HCT116 (cell line): ENCODE measurements around the gene STARD8. TPM values are rescaled to one million over a fixed set of nuclear protein-coding genes. Genes with fewer than 3 reads are reported as not detected.

Experiments
- ATAC-seq: fragments of 200-7000 bp; cut with Tn5 transposase; 2 replicates; pipeline ENCODE4 v1.9.1; 2020; ENCODE audit warnings: mild to moderate bottlenecking, moderate library complexity
- BruUV-seq: library from RNA; stranded (reverse); fragments of 400-500 nt; replicated peaks from 2 replicates; lab custom pipeline; 2021; lab: Mats Ljungman, UMichigan
- CTCF ChIA-PET: fragments of 300-600 bp; sonication (Branson Sonifier 250); formaldehyde crosslinking; loops from one replicate; lab custom pipeline; 2021; ENCODE audit warnings: antibody characterized with exemption; lab: Charles Lee
- POLR2A ChIA-PET: fragments of 300-600, 350-600 bp; sonication (Branson Sonifier 250); formaldehyde crosslinking; loops from one replicate; lab custom pipeline; 2021; ENCODE audit warnings: antibody characterized with exemption; lab: Charles Lee
- RAD21 ChIA-PET, 2 experiments: fragments of 300-600 bp; sonication (Branson Sonifier 250); formaldehyde crosslinking; loops; one replicate each; lab custom pipeline; 2023; ENCODE audit warnings: low total read pairs in 2 of 2; ENCODE audit not compliant: uncharacterized antibody in 2 of 2, unreplicated experiment in 2 of 2, low non-redundant PET in 1 of 2; lab: Charles Lee
- DNase-seq: peaks from one replicate; pipeline ENCODE4 v3.0.0-alpha.2; 2010; ENCODE audit warnings: low read depth, low spot score
- H2AFZ ChIP-seq: fragments of 200-600 bp; shearing (Covaris generic), sonication (generic); 2 replicates; pipeline ENCODE4 v1.6.1; 2017; ENCODE audit warnings: low read depth, mixed run types, mixed read lengths, antibody characterized with exemption, low read length; ENCODE audit not compliant: poor library complexity, severe bottlenecking
- H3K27ac ChIP-seq: 2 replicates; pipeline ENCODE4 v1.5.1; 2012; ENCODE audit warnings: low read depth, low read length
- H3K27me3 ChIP-seq: fragments of 200-600 bp; sonication (generic); 2 replicates; pipeline ENCODE4 v1.6.1; 2016; ENCODE audit warnings: mixed run types, low read length, mixed read lengths; ENCODE audit not compliant: insufficient read depth
- H3K36me3 ChIP-seq, 2 experiments: fragments of 200-500 bp in 1 of 2; fragments of 200-600 bp in 1 of 2; sonication (Bioruptor generic) in 1 of 2; sonication (generic) in 1 of 2; 2 replicates each; pipeline versions ENCODE4 v1.5.1 to v1.6.1; 2014 to 2016; ENCODE audit warnings: low read length in 2 of 2, inconsistent platforms in 1 of 2, mixed read lengths in 1 of 2, mixed run types in 1 of 2; ENCODE audit not compliant: insufficient read depth in 2 of 2, control insufficient read depth in 1 of 2
- H3K4me1 ChIP-seq, 2 experiments: fragments of 200-600 bp in 1 of 2; sonication (generic) in 1 of 2; 2 replicates each; pipeline versions ENCODE4 v1.5.1 to v1.6.1; 2012 to 2017; ENCODE audit warnings: low read length in 2 of 2, inconsistent platforms in 1 of 2, mild to moderate bottlenecking in 1 of 2, mixed read lengths in 1 of 2, mixed run types in 1 of 2, moderate library complexity in 1 of 2; ENCODE audit not compliant: insufficient read depth in 2 of 2, control insufficient read depth in 1 of 2
- H3K4me2 ChIP-seq: fragments of 200-600 bp; sonication (generic); 2 replicates; pipeline ENCODE4 v1.6.1; 2017; ENCODE audit warnings: mixed run types, low read length, mixed read lengths
- H3K4me3 ChIP-seq, 2 experiments: fragments of 200-600 bp in 1 of 2; sonication (generic) in 1 of 2; replicated peaks in 1 of 2; 2 replicates each; pipeline ENCODE4 v1.5.1; 2011 to 2016; ENCODE audit warnings: low read length in 2 of 2, control low read depth in 1 of 2, low read depth in 1 of 2, mild to moderate bottlenecking in 1 of 2, mixed read lengths in 1 of 2, mixed run types in 1 of 2
- H3K79me2 ChIP-seq: fragments of 200-600 bp; sonication (generic); 2 replicates; pipeline ENCODE4 v1.6.1; 2017; ENCODE audit warnings: mild to moderate bottlenecking, mixed run types, low read length, moderate library complexity, mixed read lengths; ENCODE audit not compliant: insufficient read depth
- H3K9ac ChIP-seq: fragments of 200-600 bp; sonication (generic); 2 replicates; pipeline ENCODE4 v1.6.1; 2016; ENCODE audit warnings: low read length, mixed read lengths
- H3K9me2 ChIP-seq: fragments of 200-600 bp; sonication (generic), shearing (Covaris generic); 2 replicates; pipeline ENCODE4 v1.6.1; 2017; ENCODE audit warnings: mixed run types, mild to moderate bottlenecking, moderate library complexity; ENCODE audit not compliant: insufficient read depth
- H3K9me3 ChIP-seq, 2 experiments: fragments of 200-500 bp in 1 of 2; fragments of 200-600 bp in 1 of 2; sonication (Bioruptor generic) in 1 of 2; sonication (generic) in 1 of 2; 2 replicates each; pipeline ENCODE4 v1.6.1; 2014 to 2017; ENCODE audit warnings: low read length in 2 of 2, mixed read lengths in 2 of 2, inconsistent platforms in 1 of 2, low read depth in 1 of 2, mild to moderate bottlenecking in 1 of 2, mixed run types in 1 of 2, moderate library complexity in 1 of 2; ENCODE audit not compliant: control insufficient read depth in 1 of 2, insufficient read depth in 1 of 2
- H4K20me1 ChIP-seq: fragments of 200-600 bp; sonication (generic), shearing (Covaris generic); 2 replicates; pipeline ENCODE4 v1.6.1; 2017; ENCODE audit warnings: mixed run types, mild to moderate bottlenecking, moderate library complexity; ENCODE audit not compliant: insufficient read depth
- CBX3 ChIP-seq: IDR thresholded peaks from 2 replicates; pipeline ENCODE4 v1.6.1; 2012; ENCODE audit warnings: low read depth
- CTCF ChIP-seq, 3 experiments: fragments of 200-600 bp in 1 of 3; sonication (generic) in 1 of 3; IDR thresholded peaks in 2 of 3; conservative IDR thresholded peaks in 1 of 3; 2 replicates each; pipeline ENCODE4 v1.5.1; 2012 to 2017; ENCODE audit warnings: low read depth in 2 of 3, low read length in 2 of 3, antibody characterized with exemption in 1 of 3, borderline replicate concordance in 1 of 3, control low read depth in 1 of 3, mild to moderate bottlenecking in 1 of 3, mixed read lengths in 1 of 3, mixed run types in 1 of 3, moderate library complexity in 1 of 3; ENCODE audit not compliant: insufficient read depth in 1 of 3
- JUND ChIP-seq: IDR thresholded peaks from 2 replicates; pipeline ENCODE4 v1.6.1; 2012
- POLR2A ChIP-seq: IDR thresholded peaks from 2 replicates; pipeline ENCODE4 v1.7.0; 2011; ENCODE audit warnings: borderline replicate concordance; ENCODE audit not compliant: insufficient read depth, insufficient read length; ENCODE audit errors: extremely low read depth
- POLR2AphosphoS5 ChIP-seq: IDR thresholded peaks from 2 replicates; pipeline ENCODE4 v1.6.1; 2011; ENCODE audit warnings: mild to moderate bottlenecking, low read depth, low read length, moderate library complexity
- RAD21 ChIP-seq: IDR thresholded peaks from 2 replicates; pipeline ENCODE4 v1.6.1; 2012; ENCODE audit warnings: low read depth, mild to moderate bottlenecking
- REST ChIP-seq: IDR thresholded peaks from 2 replicates; pipeline ENCODE4 v1.6.1; 2012; ENCODE audit warnings: low read depth
- YY1 ChIP-seq: IDR thresholded peaks from 2 replicates; pipeline ENCODE4 v1.6.1; 2011; ENCODE audit warnings: low read length, low read depth, moderate library complexity, mild to moderate bottlenecking; ENCODE audit not compliant: insufficient replicate concordance; ENCODE audit errors: extremely low read depth
- ZFX ChIP-seq: fragments of 450-650 bp; IDR thresholded peaks from 2 replicates; pipeline ENCODE4 v1.6.1; 2017
- ZNF274 ChIP-seq: fragments of 200-500 bp; sonication (Bioruptor generic); IDR thresholded peaks from 2 replicates; pipeline ENCODE4 v1.6.1; 2014; ENCODE audit warnings: mild to moderate bottlenecking, low read depth, low read length, inconsistent platforms
- intact Hi-C: fragments of 100-400 bp; cut with micrococcal nuclease; formaldehyde crosslinking; loops from 2 replicates; pipeline ENCODE4 v1.10.0; 2022
- total RNA-seq: library from RNA; stranded (reverse); gene quantifications from one replicate; pipeline ENCODE4 v1.2.1, GENCODE V29; 2021; ENCODE audit not compliant: unreplicated experiment
- TF ChIP-seq, protein P1 (sequence below): IDR thresholded peaks from 2 replicates; pipeline ENCODE4 v1.6.1; 2011; ENCODE audit warnings: mild to moderate bottlenecking, low read length, moderate library complexity; ENCODE audit not compliant: insufficient replicate concordance; ENCODE audit errors: extremely low read depth

STARD8 gene
- total RNA-seq, 1 experiment from 2014 or later = 5.4 TPM

DNA sequence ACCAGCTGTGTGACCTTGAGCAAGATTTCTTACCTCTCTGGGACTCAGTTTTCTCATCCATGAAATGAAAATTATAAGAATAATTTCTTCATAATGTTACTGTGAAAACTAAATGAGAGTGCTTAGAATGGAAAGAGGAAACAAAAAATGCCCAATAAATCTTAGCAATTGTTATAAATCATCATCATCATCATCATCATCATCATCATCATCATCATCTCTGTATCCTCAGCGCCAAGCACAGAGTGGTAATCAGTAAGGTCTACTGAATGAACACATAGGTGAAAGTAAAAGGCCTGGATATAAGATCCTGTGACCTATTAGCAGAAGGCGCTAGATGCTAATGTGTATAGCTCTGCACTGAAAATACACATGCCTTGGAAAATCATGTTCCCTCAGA is 6.8 kb upstream of the STARD8 start:
- no peak for TF ChIP-seq YY1
- TF ChIP-seq POLR2A = no peak
- TF ChIP-seq POLR2AphosphoS5 = no peak
- TF ChIP-seq, protein P1, sequence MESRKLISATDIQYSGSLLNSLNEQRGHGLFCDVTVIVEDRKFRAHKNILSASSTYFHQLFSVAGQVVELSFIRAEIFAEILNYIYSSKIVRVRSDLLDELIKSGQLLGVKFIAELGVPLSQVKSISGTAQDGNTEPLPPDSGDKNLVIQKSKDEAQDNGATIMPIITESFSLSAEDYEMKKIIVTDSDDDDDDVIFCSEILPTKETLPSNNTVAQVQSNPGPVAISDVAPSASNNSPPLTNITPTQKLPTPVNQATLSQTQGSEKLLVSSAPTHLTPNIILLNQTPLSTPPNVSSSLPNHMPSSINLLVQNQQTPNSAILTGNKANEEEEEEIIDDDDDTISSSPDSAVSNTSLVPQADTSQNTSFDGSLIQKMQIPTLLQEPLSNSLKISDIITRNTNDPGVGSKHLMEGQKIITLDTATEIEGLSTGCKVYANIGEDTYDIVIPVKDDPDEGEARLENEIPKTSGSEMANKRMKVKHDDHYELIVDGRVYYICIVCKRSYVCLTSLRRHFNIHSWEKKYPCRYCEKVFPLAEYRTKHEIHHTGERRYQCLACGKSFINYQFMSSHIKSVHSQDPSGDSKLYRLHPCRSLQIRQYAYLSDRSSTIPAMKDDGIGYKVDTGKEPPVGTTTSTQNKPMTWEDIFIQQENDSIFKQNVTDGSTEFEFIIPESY = no peak
- no peak for TF ChIP-seq ZNF274
- TF ChIP-seq RAD21 = no peak
- no peak for TF ChIP-seq CBX3
- TF ChIP-seq CTCF (IDR thresholded peaks at IDR 0.05 in 2 of 3, conservative IDR thresholded peaks at IDR 0.05 in 1 of 3; ENCODE audit: borderline replicate concordance in 1 of 3, insufficient read depth in 1 of 3, low read depth in 2 of 3, low read length in 2 of 3) = no peak
- TF ChIP-seq REST = no peak
- TF ChIP-seq JUND = no peak
- TF ChIP-seq ZFX = no peak
- ChIA-PET POLR2A (no interaction called here), RAD21 (no interaction called here), CTCF (no interaction called here)
- no peaks in the 10 kb centered on the region for H3K36me3 ChIP-seq
- no peak overlapping the region for H2AFZ ChIP-seq
- no peaks in the 10 kb centered on the region for H3K4me1 ChIP-seq
- H3K9me2 ChIP-seq = no peaks in the 10 kb centered on the region
- H4K20me1 ChIP-seq = no peaks in the 10 kb centered on the region
- no peak overlapping the region for H3K27ac ChIP-seq
- H3K79me2 ChIP-seq = no peaks in the 10 kb centered on the region
- no peak for DNase-seq
- ATAC-seq = no peak
- no peak overlapping the region for H3K9ac ChIP-seq
- no peaks in the 10 kb centered on the region for H3K27me3 ChIP-seq
- H3K4me3 ChIP-seq = no peak overlapping the region
- intact Hi-C loops = no loop called here
- BruUV-seq = no TSS peak
- H3K4me2 ChIP-seq = no peak overlapping the region
- no peaks in the 10 kb centered on the region for H3K9me3 ChIP-seq
